SU-DHL-6 (cell line): Measurements from ENCODE around the gene VTI1A.

Source experiments
- H2AFZ ChIP-seq: fragments of 200-600 bp; sonication (generic); 2 replicates; pipeline ENCODE4 v1.6.1; 2014; ENCODE audit warnings: low read depth, mild to moderate bottlenecking, moderate library complexity, mixed read lengths, antibody characterized with exemption, low read length; ENCODE audit not compliant: severe bottlenecking
- H3F3A ChIP-seq: fragments of 200-600 bp; shearing (Covaris generic); 2 replicates; pipeline ENCODE4 v1.6.0; 2016; ENCODE audit warnings: antibody characterized with exemption, mild to moderate bottlenecking; ENCODE audit not compliant: insufficient read depth
- H3K27ac ChIP-seq: fragments of 200-600 bp; sonication (generic); 2 replicates; pipeline ENCODE4 v1.5.1; 2016; ENCODE audit warnings: low read depth, mild to moderate bottlenecking, low read length, moderate library complexity, mixed read lengths
- H3K27me3 ChIP-seq: fragments of 200-600 bp; sonication (generic), shearing (Covaris generic); 2 replicates; pipeline ENCODE4 v1.6.0; 2014; ENCODE audit warnings: mild to moderate bottlenecking, low read length
- H3K36me3 ChIP-seq: fragments of 200-600 bp; sonication (generic); 2 replicates; pipeline ENCODE4 v1.6.1; 2014; ENCODE audit warnings: mild to moderate bottlenecking, low read length, mixed read lengths
- H3K4me2 ChIP-seq: fragments of 300-600, 200-600 bp; shearing (Covaris generic), sonication (generic); 2 replicates; pipeline ENCODE4 v1.6.0; 2014; ENCODE audit warnings: low read length, low read depth, mild to moderate bottlenecking; ENCODE audit not compliant: poor library complexity, severe bottlenecking
- H3K4me3 ChIP-seq: fragments of 200-600 bp; sonication (generic); 2 replicates; pipeline ENCODE4 v1.5.1; 2014; ENCODE audit warnings: antibody characterized with exemption, low read length, mild to moderate bottlenecking, mixed read lengths; ENCODE audit not compliant: insufficient read depth, poor library complexity, severe bottlenecking
- H3K79me2 ChIP-seq: fragments of 200-600 bp; sonication (generic); 2 replicates; pipeline ENCODE4 v1.6.1; 2014; ENCODE audit warnings: mild to moderate bottlenecking, low read length, moderate library complexity; ENCODE audit not compliant: insufficient read depth
- H3K9ac ChIP-seq: fragments of 200-600 bp; sonication (generic); 2 replicates; pipeline ENCODE4 v1.7.0; 2014; ENCODE audit warnings: mild to moderate bottlenecking, low read length
- H3K9me2 ChIP-seq: fragments of 200-600 bp; sonication (generic); replicated peaks from 2 replicates; pipeline ENCODE4 v1.6.1; 2014; ENCODE audit warnings: low read length; ENCODE audit not compliant: insufficient read depth
- H3K9me3 ChIP-seq: fragments of 200-600 bp; sonication (generic); 2 replicates; pipeline ENCODE4 v1.6.1; 2014; ENCODE audit warnings: low read length, mixed read lengths; ENCODE audit not compliant: insufficient read depth
- H4K20me1 ChIP-seq: fragments of 200-600 bp; sonication (generic); 2 replicates; pipeline ENCODE4 v1.6.1; 2014; ENCODE audit warnings: low read depth, mild to moderate bottlenecking, antibody characterized with exemption, low read length, moderate library complexity, mixed read lengths
- CTCF ChIP-seq: fragments of 200-600 bp; sonication (generic); IDR thresholded peaks from one replicate; pipeline ENCODE4 v1.5.1; 2017; ENCODE audit warnings: antibody characterized with exemption, mild to moderate bottlenecking, low read length, moderate library complexity; ENCODE audit not compliant: insufficient read depth, poor library complexity, severe bottlenecking
- EZH2phosphoT487 ChIP-seq: fragments of 200-600 bp; sonication (generic), shearing (Covaris generic); conservative IDR thresholded peaks from 2 replicates; pipeline ENCODE4 v1.6.1; 2018; ENCODE audit warnings: mild to moderate bottlenecking, antibody characterized with exemption, low read length, moderate library complexity, mixed read lengths

The VTI1A gene

GRCh38 chr10:112695539-112695938, 248.5 kb downstream of the VTI1A start:
- TF ChIP-seq EZH2phosphoT487 (no peak), CTCF (no peak)
- Histone ChIP-seq H2AFZ (no peak overlapping the region), H3K27me3 (no peaks in the 10 kb centered on the region), H3K9me3 (no peaks in the 10 kb centered on the region), H3K79me2 (no peaks in the 10 kb centered on the region), H3K9ac (no peak overlapping the region), H3K4me2 (no peak overlapping the region), H3K4me3 (no peak overlapping the region), H3F3A (no peaks in the 10 kb centered on the region), H3K9me2 (no peaks in the 10 kb centered on the region), H4K20me1 (no peaks in the 10 kb centered on the region), H3K36me3 (no peaks in the 10 kb centered on the region), H3K27ac (no peak overlapping the region)

- no peak overlapping the region for H3K27ac ChIP-seq
- no peaks in the 10 kb centered on the region for H3K36me3 ChIP-seq
- H4K20me1 ChIP-seq, result no peaks in the 10 kb centered on the region
- no peaks in the 10 kb centered on the region for H3K79me2 ChIP-seq
- H2AFZ ChIP-seq, result no peak overlapping the region
- no peaks in the 10 kb centered on the region for H3K27me3 ChIP-seq
- no peak overlapping the region for H3K4me2 ChIP-seq
- H3F3A ChIP-seq, result no peaks in the 10 kb centered on the region
- no peak overlapping the region for H3K4me3 ChIP-seq
- TF ChIP-seq EZH2phosphoT487 (no peak), CTCF (no peak)
- H3K9me3 ChIP-seq, result no peaks in the 10 kb centered on the region
- H3K9ac ChIP-seq, result no peak overlapping the region
- no peaks in the 10 kb centered on the region for H3K9me2 ChIP-seq
Observed at GRCh38 chr10:112696592-112696991, 249.6 kb downstream of the VTI1A start.

GRCh38 chr10:112698133-112698817, 251.3 kb downstream of the VTI1A start:
- no peaks in the 10 kb centered on the region for H3F3A ChIP-seq
- TF ChIP-seq EZH2phosphoT487 (no peak), CTCF (no peak)
- H4K20me1 ChIP-seq, result no peaks in the 10 kb centered on the region
- no peaks in the 10 kb centered on the region for H3K9me2 ChIP-seq
- no peaks in the 10 kb centered on the region for H3K79me2 ChIP-seq
- no peak overlapping the region for H2AFZ ChIP-seq
- no peak overlapping the region for H3K4me2 ChIP-seq
- H3K4me3 ChIP-seq, result no peak overlapping the region
- H3K27me3 ChIP-seq, result no peaks in the 10 kb centered on the region
- no peaks in the 10 kb centered on the region for H3K36me3 ChIP-seq
- no peaks in the 10 kb centered on the region for H3K9me3 ChIP-seq
- H3K27ac ChIP-seq, result no peak overlapping the region
- H3K9ac ChIP-seq, result no peak overlapping the region
